Measurements from ENCODE around the gene LRRC8D. TPM values are rescaled to one million over a fixed set of nuclear protein-coding genes. Genes with fewer than 3 reads are reported as not detected.
"Not testable (repeated sequence)": the region's sequence is repeated elsewhere in the genome, so short reads cannot be mapped to it uniquely, and the experiment has no call there.

The LRRC8D gene
- total and polyA plus RNA-seq, 9 donors: 5.0 to 14.1 (median 8.8) TPM

DNA sequence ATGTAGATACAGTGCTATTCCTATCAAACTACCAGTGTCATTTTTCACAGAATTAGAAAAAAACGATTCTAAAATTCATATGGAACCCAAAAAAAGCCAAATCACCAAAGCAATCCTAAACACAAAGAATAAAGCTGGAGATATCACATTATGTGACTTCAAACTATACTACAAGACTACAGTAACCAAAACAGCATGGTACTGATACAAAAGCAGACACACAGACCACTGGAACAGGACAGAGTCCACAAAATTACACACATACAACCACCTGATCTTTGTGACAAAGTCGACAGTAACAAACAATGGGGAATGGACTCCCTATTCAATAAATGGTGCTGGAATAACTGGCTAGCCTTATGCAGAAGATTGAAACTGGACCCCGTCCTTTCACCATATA, 102.7 kb downstream of the LRRC8D start:
- 96 to 97% (median 97%) methylated on average over 3 of the region's 3 CpGs for WGBS, 3 donors
- H3K4me1 ChIP-seq (ENCODE audit: insufficient read depth): no peaks in the 10 kb centered on the region
- no peaks in the 10 kb centered on the region for H3K27me3 ChIP-seq
- TF ChIP-seq POLR2A (IDR thresholded peaks at IDR 0.05) (no peak), EP300 (IDR thresholded peaks at IDR 0.05) (no peak)
- TF ChIP-seq, protein P1, sequence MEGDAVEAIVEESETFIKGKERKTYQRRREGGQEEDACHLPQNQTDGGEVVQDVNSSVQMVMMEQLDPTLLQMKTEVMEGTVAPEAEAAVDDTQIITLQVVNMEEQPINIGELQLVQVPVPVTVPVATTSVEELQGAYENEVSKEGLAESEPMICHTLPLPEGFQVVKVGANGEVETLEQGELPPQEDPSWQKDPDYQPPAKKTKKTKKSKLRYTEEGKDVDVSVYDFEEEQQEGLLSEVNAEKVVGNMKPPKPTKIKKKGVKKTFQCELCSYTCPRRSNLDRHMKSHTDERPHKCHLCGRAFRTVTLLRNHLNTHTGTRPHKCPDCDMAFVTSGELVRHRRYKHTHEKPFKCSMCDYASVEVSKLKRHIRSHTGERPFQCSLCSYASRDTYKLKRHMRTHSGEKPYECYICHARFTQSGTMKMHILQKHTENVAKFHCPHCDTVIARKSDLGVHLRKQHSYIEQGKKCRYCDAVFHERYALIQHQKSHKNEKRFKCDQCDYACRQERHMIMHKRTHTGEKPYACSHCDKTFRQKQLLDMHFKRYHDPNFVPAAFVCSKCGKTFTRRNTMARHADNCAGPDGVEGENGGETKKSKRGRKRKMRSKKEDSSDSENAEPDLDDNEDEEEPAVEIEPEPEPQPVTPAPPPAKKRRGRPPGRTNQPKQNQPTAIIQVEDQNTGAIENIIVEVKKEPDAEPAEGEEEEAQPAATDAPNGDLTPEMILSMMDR (IDR thresholded peaks at IDR 0.05): no peak
- no peak for DNase-seq
- no peak overlapping the region for H3K4me3 ChIP-seq
- H3K36me3 ChIP-seq: no peaks in the 10 kb centered on the region
- intact Hi-C loops (cut with DNase I): no loop called here
- H3K9me3 ChIP-seq: no peaks in the 10 kb centered on the region
- H3K27ac ChIP-seq: no peak overlapping the region

DNA sequence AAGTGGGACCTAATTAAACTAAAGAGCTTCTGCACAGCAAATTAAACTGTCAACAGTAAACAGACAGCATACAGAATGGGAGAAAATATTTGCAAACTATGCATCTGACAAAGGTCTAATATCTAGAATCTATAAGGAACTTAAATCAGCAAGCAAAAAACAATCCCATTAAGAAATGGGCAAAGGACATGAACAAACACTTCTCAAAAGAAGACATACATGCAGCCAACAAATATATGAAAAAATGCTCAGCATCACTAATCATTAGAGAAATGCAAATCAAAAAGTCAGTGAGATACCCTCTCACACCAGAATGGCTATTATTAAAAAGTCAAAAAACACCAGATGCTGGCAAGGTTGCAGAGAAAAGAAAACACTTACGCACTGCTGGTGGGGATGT, 103.2 kb downstream of the LRRC8D start:
- H3K4me1 ChIP-seq (ENCODE audit: insufficient read depth); intact Hi-C loops (cut with DNase I); H3K36me3 ChIP-seq; H3K27me3 ChIP-seq; H3K9me3 ChIP-seq; DNase-seq; H3K4me3 ChIP-seq; H3K27ac ChIP-seq: not testable (repeated sequence)
- 96 to 100% (median 97%) methylated on average over 1 of the region's 1 CpG for WGBS, 3 donors

DNA sequence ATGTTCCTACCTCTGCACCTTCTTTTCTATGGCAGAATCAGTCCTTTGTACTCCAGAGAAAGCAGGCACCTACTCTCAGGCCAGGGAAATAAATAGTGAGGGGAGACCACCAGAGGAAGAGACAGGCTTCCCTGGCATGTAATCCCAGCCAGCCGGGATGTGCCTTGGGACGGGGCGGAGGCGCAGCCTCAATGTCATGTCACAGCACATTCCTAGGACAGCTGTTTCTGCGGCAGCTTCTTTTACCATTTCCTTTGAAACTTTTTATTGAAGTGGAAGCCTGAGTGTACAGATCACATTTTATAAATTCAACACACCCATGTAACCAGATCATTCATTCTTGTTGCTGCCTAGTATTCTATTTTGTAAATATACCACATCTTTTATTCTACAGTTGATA, 106.2 kb downstream of the LRRC8D start:
- 94 to 96% (median 95%) methylated on average over 5 of the region's 5 CpGs for WGBS, 3 donors
- Histone ChIP-seq H3K9me3 (no peaks in the 10 kb centered on the region), H3K4me3 (no peak overlapping the region), H3K27me3 (no peaks in the 10 kb centered on the region), H3K36me3 (no peaks in the 10 kb centered on the region), H3K4me1 (ENCODE audit: insufficient read depth) (no peaks in the 10 kb centered on the region), H3K27ac (no peak overlapping the region)
- intact Hi-C loops (cut with DNase I): no loop called here
- TF ChIP-seq POLR2A (IDR thresholded peaks at IDR 0.05): no peak
- no peak for TF ChIP-seq EP300 (IDR thresholded peaks at IDR 0.05)
- TF ChIP-seq, protein P1 (IDR thresholded peaks at IDR 0.05): no peak
- no peak for DNase-seq

DNA sequence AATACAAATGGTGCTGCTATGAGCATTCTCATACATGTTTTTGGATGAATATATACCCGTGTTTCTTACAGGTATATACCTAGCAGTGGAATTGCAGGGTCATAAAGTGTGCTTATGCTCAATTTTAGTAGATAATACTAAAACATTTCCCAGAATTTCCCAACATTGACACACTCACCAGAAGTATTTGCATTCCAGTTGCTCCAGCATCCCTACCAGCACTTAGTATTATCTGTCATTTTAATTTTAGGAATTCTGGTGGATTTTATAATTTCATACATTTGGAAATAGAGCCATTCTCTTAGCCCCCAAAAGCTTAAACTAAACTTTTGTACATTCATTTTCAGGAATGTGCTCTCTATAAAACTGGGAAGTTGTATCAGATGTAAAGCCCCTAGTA, 106.6 kb downstream of the LRRC8D start:
- Histone ChIP-seq H3K27me3 (no peaks in the 10 kb centered on the region), H3K4me3 (no peak overlapping the region), H3K9me3 (no peaks in the 10 kb centered on the region), H3K27ac (no peak overlapping the region), H3K36me3 (no peaks in the 10 kb centered on the region), H3K4me1 (ENCODE audit: insufficient read depth) (no peaks in the 10 kb centered on the region)
- intact Hi-C loops (cut with DNase I): no loop called here
- TF ChIP-seq EP300 (IDR thresholded peaks at IDR 0.05) (no peak), POLR2A (IDR thresholded peaks at IDR 0.05) (no peak)
- TF ChIP-seq, protein P1 (IDR thresholded peaks at IDR 0.05): no peak
- DNase-seq: no peak
- WGBS, 3 donors: 89 to 97% (median 90%) methylated on average over 1 of the region's 1 CpG

DNA sequence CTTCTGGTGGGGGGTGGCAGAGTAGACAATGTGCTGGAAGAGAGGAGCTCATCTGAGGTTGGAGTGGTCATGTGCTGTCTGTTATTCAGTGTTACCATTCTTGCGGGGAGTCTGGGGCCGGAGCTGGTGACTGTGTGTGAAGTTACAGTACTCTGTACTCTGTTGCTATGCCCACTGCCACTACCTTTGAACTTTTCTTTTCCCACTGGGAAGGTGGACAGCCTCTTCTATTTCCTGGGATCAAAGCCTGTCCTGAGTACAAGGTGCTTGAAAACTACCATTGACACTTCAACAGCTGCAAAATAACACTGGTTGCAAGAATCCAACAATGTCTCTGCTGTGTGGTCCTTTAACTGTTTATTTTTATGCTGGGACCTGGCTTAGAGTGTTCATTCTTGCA, 107.7 kb downstream of the LRRC8D start:
- no peaks in the 10 kb centered on the region for H3K4me1 ChIP-seq (ENCODE audit: insufficient read depth)
- no peaks in the 10 kb centered on the region for H3K9me3 ChIP-seq
- H3K36me3 ChIP-seq: no peaks in the 10 kb centered on the region
- H3K27ac ChIP-seq: no peak overlapping the region
- no peak overlapping the region for H3K4me3 ChIP-seq
- intact Hi-C loops (cut with DNase I): no loop called here
- TF ChIP-seq, protein P1 (IDR thresholded peaks at IDR 0.05): no peak
- TF ChIP-seq POLR2A (IDR thresholded peaks at IDR 0.05): no peak
- TF ChIP-seq EP300 (IDR thresholded peaks at IDR 0.05): no peak
- WGBS, 3 donors: 94 to 97% (median 96%) methylated on average over 2 of the region's 2 CpGs
- H3K27me3 ChIP-seq: no peaks in the 10 kb centered on the region
- no peak for DNase-seq

Measured in ovary (tissue), 9 donors.